ENCODE results near the gene ASTN1.

The ASTN1 gene

GRCh38 chr1:177174921-177175634 lies 10.6 kb upstream of the ASTN1 start:
- TF ChIP-seq, protein P1, sequence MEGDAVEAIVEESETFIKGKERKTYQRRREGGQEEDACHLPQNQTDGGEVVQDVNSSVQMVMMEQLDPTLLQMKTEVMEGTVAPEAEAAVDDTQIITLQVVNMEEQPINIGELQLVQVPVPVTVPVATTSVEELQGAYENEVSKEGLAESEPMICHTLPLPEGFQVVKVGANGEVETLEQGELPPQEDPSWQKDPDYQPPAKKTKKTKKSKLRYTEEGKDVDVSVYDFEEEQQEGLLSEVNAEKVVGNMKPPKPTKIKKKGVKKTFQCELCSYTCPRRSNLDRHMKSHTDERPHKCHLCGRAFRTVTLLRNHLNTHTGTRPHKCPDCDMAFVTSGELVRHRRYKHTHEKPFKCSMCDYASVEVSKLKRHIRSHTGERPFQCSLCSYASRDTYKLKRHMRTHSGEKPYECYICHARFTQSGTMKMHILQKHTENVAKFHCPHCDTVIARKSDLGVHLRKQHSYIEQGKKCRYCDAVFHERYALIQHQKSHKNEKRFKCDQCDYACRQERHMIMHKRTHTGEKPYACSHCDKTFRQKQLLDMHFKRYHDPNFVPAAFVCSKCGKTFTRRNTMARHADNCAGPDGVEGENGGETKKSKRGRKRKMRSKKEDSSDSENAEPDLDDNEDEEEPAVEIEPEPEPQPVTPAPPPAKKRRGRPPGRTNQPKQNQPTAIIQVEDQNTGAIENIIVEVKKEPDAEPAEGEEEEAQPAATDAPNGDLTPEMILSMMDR (IDR thresholded peaks at IDR 0.05; ENCODE audit: low read depth, low read length), result no peak
- no peak for DNase-seq (ENCODE audit: extremely low read depth, low read depth)

GRCh38 chr1:177173976-177174375 lies 9.5 kb upstream of the ASTN1 start:
- no peak for DNase-seq (ENCODE audit: extremely low read depth, low read depth)

DNA sequence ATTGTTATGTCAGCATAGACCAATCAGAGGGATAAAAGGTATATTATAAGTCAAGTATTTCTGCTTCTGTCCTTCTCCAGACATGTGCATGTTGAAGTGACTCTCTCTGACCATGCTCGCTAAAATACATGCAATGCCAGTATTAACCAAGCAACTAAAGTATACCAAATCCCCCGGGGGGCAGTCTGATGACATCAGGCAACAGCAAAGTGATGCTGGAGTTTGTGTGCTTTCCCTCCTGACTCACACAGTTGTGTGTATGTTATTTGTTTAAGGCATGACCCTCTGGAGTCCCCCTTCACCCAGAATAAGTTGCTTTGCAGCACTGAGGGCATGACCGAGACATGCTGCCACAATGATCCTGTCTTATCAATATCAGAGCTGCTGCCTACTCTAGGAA lies 8.4 kb upstream of the ASTN1 start:
- DNase-seq (ENCODE audit: extremely low read depth, low read depth), result no peak
- TF ChIP-seq, protein P1 (IDR thresholded peaks at IDR 0.05; ENCODE audit: low read depth, low read length), result no peak

More at GRCh38 chr1:177173976-177174375, 9.5 kb upstream of the ASTN1 start:
- TF ChIP-seq, protein P1 (IDR thresholded peaks at IDR 0.05; ENCODE audit: low read depth, low read length), result no peak

DNA sequence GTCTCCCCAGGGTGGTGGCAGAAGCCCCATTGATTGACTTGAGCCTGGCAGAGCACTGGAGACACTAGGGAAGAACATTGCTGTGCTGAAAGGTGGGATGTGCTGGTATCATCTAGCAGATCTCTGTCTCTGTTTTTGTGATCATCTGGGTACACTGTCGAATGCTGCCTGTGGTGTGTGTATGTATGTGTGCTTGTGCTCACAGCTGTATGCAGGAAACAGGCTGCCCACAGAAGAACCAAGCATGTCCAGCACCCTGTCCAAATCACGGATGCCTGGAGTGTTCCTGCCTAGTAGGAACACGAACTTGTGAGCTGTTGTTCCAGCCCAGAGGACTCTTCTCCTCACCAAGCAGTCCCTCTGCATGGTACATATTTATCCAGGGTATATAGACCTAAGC lies 7.8 kb upstream of the ASTN1 start:
- no peak for DNase-seq (ENCODE audit: extremely low read depth, low read depth)
- TF ChIP-seq, protein P1 (IDR thresholded peaks at IDR 0.05; ENCODE audit: low read depth, low read length), result no peak

- TF ChIP-seq, protein P1 (IDR thresholded peaks at IDR 0.05; ENCODE audit: low read depth, low read length), result no peak
These were observed 7.1 kb upstream of the ASTN1 start for GRCh38 chr1:177171536-177172123.

GRCh38 chr1:177170756-177171535 lies 6.4 kb upstream of the ASTN1 start, which contains the start of gene BRINP2:
BRINP2 (plus strand) TSS chr1:177170958; CDS start chr1:177229877, 58,919 bp downstream.
- DNase-seq (ENCODE audit: extremely low read depth, low read depth), result no peak
- TF ChIP-seq, protein P1 (IDR thresholded peaks at IDR 0.05; ENCODE audit: low read depth, low read length), result no peak

More at GRCh38 chr1:177171536-177172123, 7.1 kb upstream of the ASTN1 start:
- DNase-seq (ENCODE audit: extremely low read depth, low read depth), result no peak

DNA sequence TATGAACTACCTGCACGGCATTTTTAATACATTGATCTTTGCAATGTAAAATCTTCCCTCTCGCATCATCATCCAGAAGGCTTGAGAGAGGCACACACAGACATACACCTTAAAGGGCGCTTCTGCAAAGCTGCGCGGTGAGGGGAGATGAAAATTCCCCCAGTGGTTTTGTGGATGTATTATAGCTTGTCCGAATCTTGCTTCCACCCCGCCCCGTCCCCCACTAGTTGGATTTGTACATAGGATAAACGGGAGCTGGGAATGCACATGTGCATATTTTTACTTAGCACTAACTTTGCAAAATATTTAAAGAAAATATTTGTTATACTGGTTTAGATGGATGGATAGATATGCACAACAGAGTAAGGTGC lies 542 bp upstream of the ASTN1 start:
- TF ChIP-seq, protein P1 (IDR thresholded peaks at IDR 0.05; ENCODE audit: low read depth, low read length), result no peak
- DNase-seq (ENCODE audit: extremely low read depth, low read depth), result no peak

All from AG09319 (cell line).